ENCODE measurements around the gene NEGR1.

The NEGR1 gene

DNA sequence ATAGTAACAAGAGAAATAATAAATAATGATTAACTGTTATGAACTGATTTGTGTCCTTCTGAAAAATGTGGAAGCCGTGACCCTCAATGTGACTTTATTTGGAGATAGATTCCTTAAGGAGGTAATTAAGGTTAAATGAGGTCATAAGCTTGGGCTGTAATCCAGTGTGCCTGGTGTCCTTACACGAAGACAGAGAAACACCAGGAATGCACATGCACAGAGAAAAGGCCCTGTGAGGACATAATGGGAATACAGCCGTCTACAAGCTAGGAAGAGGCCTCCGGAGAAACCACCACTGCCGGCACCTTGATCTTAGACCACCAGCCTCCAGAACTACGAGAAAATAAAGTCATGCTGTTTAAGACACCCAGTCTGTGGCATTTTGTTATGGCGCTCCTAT, 215.9 kb downstream of the NEGR1 start:
- no peak for TF ChIP-seq CTCF (IDR thresholded peaks at IDR 0.05; ENCODE audit: low read depth, low read length)
- Histone ChIP-seq H3K9ac (ENCODE audit: low read length) (no peak overlapping the region), H3K9me3 (ENCODE audit: insufficient read depth, low read length) (no peaks in the 10 kb centered on the region), H3K4me2 (ENCODE audit: low read length) (no peak overlapping the region), H3K27me3 (ENCODE audit: low read depth, low read length) (no peaks in the 10 kb centered on the region), H3K79me2 (ENCODE audit: low read length) (no peaks in the 10 kb centered on the region), H4K20me1 (ENCODE audit: insufficient read depth, low read length) (no peaks in the 10 kb centered on the region), H3K4me1 (ENCODE audit: low read length) (no peaks in the 10 kb centered on the region), H3K36me3 (replicated peaks; ENCODE audit: low read depth, low read length) (no peaks in the 10 kb centered on the region), H3K27ac (ENCODE audit: low read length) (no peak overlapping the region), H2AFZ (ENCODE audit: low read depth, low read length) (no peak overlapping the region), H3K4me3 (ENCODE audit: low read length) (no peak overlapping the region)

GRCh38 chr1:72064196-72065075, 217.9 kb downstream of the NEGR1 start:
- Histone ChIP-seq H3K36me3 (replicated peaks; ENCODE audit: low read depth, low read length) (no peaks in the 10 kb centered on the region), H3K9ac (ENCODE audit: low read length) (no peak overlapping the region), H3K4me2 (ENCODE audit: low read length) (no peak overlapping the region), H3K4me3 (ENCODE audit: low read length) (no peak overlapping the region), H3K4me1 (ENCODE audit: low read length) (no peaks in the 10 kb centered on the region), H2AFZ (ENCODE audit: low read depth, low read length) (no peak overlapping the region), H4K20me1 (ENCODE audit: insufficient read depth, low read length) (no peaks in the 10 kb centered on the region), H3K79me2 (ENCODE audit: low read length) (no peaks in the 10 kb centered on the region), H3K27ac (ENCODE audit: low read length) (no peak overlapping the region), H3K27me3 (ENCODE audit: low read depth, low read length) (no peaks in the 10 kb centered on the region), H3K9me3 (ENCODE audit: insufficient read depth, low read length) (no peaks in the 10 kb centered on the region)
- TF ChIP-seq EZH2phosphoT487 (IDR thresholded peaks at IDR 0.05; ENCODE audit: low read depth) (no peak), CTCF (IDR thresholded peaks at IDR 0.05; ENCODE audit: low read depth, low read length) (no peak)

- H3K4me2 ChIP-seq (ENCODE audit: low read length): no peak overlapping the region
- H3K9ac ChIP-seq (ENCODE audit: low read length): no peak overlapping the region
- H3K4me3 ChIP-seq (ENCODE audit: low read length): no peak overlapping the region
- H4K20me1 ChIP-seq (ENCODE audit: insufficient read depth, low read length): no peaks in the 10 kb centered on the region
- H3K27me3 ChIP-seq (ENCODE audit: low read depth, low read length): no peaks in the 10 kb centered on the region
- no peaks in the 10 kb centered on the region for H3K79me2 ChIP-seq (ENCODE audit: low read length)
- TF ChIP-seq EZH2phosphoT487 (IDR thresholded peaks at IDR 0.05; ENCODE audit: low read depth) (no peak), CTCF (IDR thresholded peaks at IDR 0.05; ENCODE audit: low read depth, low read length) (no peak)
- H3K9me3 ChIP-seq (ENCODE audit: insufficient read depth, low read length): no peaks in the 10 kb centered on the region
- H3K4me1 ChIP-seq (ENCODE audit: low read length): no peaks in the 10 kb centered on the region
- H2AFZ ChIP-seq (ENCODE audit: low read depth, low read length): no peak overlapping the region
- no peaks in the 10 kb centered on the region for H3K36me3 ChIP-seq (replicated peaks; ENCODE audit: low read depth, low read length)
- no peak overlapping the region for H3K27ac ChIP-seq (ENCODE audit: low read length)
Measured at GRCh38 chr1:72063364-72064044, 218.8 kb downstream of the NEGR1 start.

DNA sequence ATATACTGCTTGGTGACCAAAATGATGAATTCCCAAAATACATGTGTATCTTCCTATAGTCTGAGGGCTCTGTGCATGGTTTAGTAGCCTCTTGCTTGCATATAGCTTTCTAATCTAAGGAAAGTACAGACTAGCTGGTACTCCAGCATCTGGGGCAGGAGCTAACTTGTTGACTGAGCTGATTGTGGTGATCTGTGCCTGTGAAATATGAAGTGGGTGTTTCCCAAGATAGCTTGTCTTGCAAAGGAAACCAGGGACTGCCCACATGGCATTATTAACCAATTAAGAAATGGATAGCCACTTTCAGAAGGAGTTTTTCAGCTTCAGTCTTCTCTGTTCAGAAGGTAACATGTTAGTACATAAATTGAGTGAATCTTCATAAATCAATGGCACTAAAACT, 219.8 kb downstream of the NEGR1 start:
- TF ChIP-seq EZH2phosphoT487 (IDR thresholded peaks at IDR 0.05; ENCODE audit: low read depth): no peak
- no peak for TF ChIP-seq CTCF (IDR thresholded peaks at IDR 0.05; ENCODE audit: low read depth, low read length)
- H3K4me3 ChIP-seq (ENCODE audit: low read length): no peak overlapping the region
- no peaks in the 10 kb centered on the region for H3K9me3 ChIP-seq (ENCODE audit: insufficient read depth, low read length)
- H3K4me1 ChIP-seq (ENCODE audit: low read length): no peaks in the 10 kb centered on the region
- H3K36me3 ChIP-seq (replicated peaks; ENCODE audit: low read depth, low read length): no peaks in the 10 kb centered on the region
- H2AFZ ChIP-seq (ENCODE audit: low read depth, low read length): no peak overlapping the region
- no peak overlapping the region for H3K4me2 ChIP-seq (ENCODE audit: low read length)
- no peaks in the 10 kb centered on the region for H3K79me2 ChIP-seq (ENCODE audit: low read length)
- no peak overlapping the region for H3K9ac ChIP-seq (ENCODE audit: low read length)
- H4K20me1 ChIP-seq (ENCODE audit: insufficient read depth, low read length): no peaks in the 10 kb centered on the region
- H3K27me3 ChIP-seq (ENCODE audit: low read depth, low read length): no peaks in the 10 kb centered on the region
- no peak overlapping the region for H3K27ac ChIP-seq (ENCODE audit: low read length)
